Parathyroid adenoma (tissue), 2 donors: Measurements from ENCODE around the gene SETD1B.

Experiments
- H2AFZ ChIP-seq: fragments of 300-600 bp; sonication (generic); one replicate; pipeline ENCODE4 v1.7.0; 2017; ENCODE audit warnings: antibody characterized with exemption, mild to moderate bottlenecking
- H3K27ac ChIP-seq: fragments of 300-600 bp; sonication (generic); one replicate; pipeline ENCODE4 v1.7.0; 2017
- H3K27me3 ChIP-seq: fragments of 300-600 bp; sonication (generic); one replicate; pipeline ENCODE4 v1.7.0; 2017; ENCODE audit warnings: low read length; ENCODE audit not compliant: control insufficient read depth, insufficient read depth
- H3K36me3 ChIP-seq: fragments of 300-600 bp; sonication (generic); one replicate; pipeline ENCODE4 v1.7.0; 2017; ENCODE audit warnings: low read length; ENCODE audit not compliant: control insufficient read depth, insufficient read depth
- H3K4me1 ChIP-seq: fragments of 300-600 bp; sonication (generic); one replicate; pipeline ENCODE4 v1.7.0; 2017; ENCODE audit warnings: control low read depth
- H3K4me2 ChIP-seq: fragments of 300-600 bp; sonication (generic); one replicate; pipeline ENCODE4 v1.7.0; 2017; ENCODE audit warnings: low read length
- H3K4me3 ChIP-seq: fragments of 300-600 bp; sonication (generic); one replicate; pipeline ENCODE4 v1.7.0; 2017; ENCODE audit warnings: low read depth, low read length
- H3K79me2 ChIP-seq: fragments of 300-600 bp; sonication (generic); one replicate; pipeline ENCODE4 v1.7.0; 2017; ENCODE audit warnings: control low read depth
- H3K9ac ChIP-seq: fragments of 300-600 bp; sonication (generic); one replicate; pipeline ENCODE4 v1.7.0; 2017; ENCODE audit warnings: mild to moderate bottlenecking
- H3K9me3 ChIP-seq: fragments of 300-600 bp; sonication (generic); one replicate; pipeline ENCODE4 v1.7.0; 2017; ENCODE audit warnings: low read length; ENCODE audit not compliant: control insufficient read depth
- TF ChIP-seq, protein P1 (sequence below): fragments of 300-600 bp; sonication (generic); IDR thresholded peaks from one replicate; pipeline ENCODE4 v1.7.0; 2017; ENCODE audit warnings: antibody characterized with exemption, mild to moderate bottlenecking
- donor health status: primary hyperparathyroidism.

SETD1B gene

DNA sequence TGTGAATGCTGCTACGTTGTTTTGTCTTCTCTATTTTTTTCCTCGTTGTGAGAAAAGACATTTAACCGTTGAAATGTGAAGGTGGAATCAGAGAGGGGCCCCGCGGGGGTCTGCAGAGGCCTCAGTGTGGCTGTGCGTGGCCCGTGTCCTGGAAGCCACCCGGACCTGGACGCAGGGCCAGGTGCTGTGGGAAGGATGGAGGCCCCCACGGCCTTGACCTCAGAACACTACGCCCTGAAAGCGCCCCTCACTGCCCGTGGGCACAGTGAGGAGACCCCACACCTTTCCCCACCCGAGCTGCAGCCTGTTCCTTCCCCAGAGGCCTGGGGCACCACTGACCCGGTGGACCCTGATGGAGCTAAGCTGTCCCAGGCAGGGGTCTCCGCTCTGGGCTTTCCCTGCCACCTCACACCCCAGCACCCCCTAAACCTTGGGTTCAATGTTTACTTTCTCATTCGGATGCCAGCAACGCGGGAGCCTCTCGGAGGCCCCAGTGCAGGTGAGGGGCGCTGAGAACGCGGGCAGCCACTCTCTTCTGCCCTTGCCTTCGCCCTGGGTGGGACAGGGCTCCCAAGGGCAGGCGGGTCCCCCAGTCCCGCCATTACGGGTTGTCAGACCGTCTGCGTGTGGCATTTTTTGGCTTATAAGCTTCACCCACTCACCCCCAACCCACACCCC is 26.9 kb downstream of the SETD1B start:
- Histone ChIP-seq H3K4me2 (no peak overlapping the region), H3K36me3 (no peaks in the 10 kb centered on the region), H3K27me3 (no peaks in the 10 kb centered on the region), H2AFZ (no peak overlapping the region), H3K4me1 (no peaks in the 10 kb centered on the region), H3K4me3 (no peak overlapping the region), H3K79me2 (peaks cover 2% of the 10 kb centered on the region), H3K9me3 (no peaks in the 10 kb centered on the region), H3K9ac (no peak overlapping the region), H3K27ac (no peak overlapping the region)
- TF ChIP-seq, protein P1, sequence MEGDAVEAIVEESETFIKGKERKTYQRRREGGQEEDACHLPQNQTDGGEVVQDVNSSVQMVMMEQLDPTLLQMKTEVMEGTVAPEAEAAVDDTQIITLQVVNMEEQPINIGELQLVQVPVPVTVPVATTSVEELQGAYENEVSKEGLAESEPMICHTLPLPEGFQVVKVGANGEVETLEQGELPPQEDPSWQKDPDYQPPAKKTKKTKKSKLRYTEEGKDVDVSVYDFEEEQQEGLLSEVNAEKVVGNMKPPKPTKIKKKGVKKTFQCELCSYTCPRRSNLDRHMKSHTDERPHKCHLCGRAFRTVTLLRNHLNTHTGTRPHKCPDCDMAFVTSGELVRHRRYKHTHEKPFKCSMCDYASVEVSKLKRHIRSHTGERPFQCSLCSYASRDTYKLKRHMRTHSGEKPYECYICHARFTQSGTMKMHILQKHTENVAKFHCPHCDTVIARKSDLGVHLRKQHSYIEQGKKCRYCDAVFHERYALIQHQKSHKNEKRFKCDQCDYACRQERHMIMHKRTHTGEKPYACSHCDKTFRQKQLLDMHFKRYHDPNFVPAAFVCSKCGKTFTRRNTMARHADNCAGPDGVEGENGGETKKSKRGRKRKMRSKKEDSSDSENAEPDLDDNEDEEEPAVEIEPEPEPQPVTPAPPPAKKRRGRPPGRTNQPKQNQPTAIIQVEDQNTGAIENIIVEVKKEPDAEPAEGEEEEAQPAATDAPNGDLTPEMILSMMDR = no peak

DNA sequence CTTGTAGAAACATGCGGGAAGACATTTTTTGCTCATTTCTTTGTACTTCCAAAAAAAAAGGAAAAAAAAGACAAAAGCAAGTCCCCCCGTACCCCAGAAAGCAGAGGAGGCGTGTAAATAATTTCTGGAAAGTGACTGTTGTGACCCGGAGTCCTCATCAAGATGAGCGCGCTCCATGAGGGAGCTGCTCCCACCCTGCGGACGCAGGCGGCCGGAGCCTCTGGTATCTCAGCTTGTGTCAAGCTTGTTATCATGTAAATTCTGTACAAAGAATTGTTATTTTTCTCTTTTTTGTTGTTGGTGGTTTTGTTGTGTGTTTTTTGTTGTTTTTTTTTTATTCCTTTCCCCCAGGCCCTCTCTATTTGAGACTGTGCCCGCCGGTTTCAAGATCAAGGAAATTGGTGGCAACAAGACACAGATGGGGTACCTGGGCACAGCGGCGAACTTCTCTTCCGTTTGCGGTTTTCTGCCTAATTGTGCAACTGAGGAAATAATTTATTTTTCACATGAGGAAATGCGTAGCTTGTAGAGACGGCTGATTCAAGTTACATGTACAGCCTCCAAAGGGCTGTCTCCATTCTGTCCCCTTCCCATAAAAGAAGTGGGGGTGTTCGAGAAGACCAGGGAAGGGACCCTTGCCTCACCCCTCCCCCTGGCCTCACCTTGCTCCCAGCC is 27.9 kb downstream of the SETD1B start:
- Histone ChIP-seq H3K27me3 (no peaks in the 10 kb centered on the region), H3K36me3 (no peaks in the 10 kb centered on the region), H3K4me1 (no peaks in the 10 kb centered on the region), H3K79me2 (no peaks in the 10 kb centered on the region), H3K4me3 (no peak overlapping the region), H3K9me3 (no peaks in the 10 kb centered on the region), H3K27ac (no peak overlapping the region), H3K9ac (no peak overlapping the region), H3K4me2 (no peak overlapping the region), H2AFZ (no peak overlapping the region)
- TF ChIP-seq, protein P1 = no peak

DNA sequence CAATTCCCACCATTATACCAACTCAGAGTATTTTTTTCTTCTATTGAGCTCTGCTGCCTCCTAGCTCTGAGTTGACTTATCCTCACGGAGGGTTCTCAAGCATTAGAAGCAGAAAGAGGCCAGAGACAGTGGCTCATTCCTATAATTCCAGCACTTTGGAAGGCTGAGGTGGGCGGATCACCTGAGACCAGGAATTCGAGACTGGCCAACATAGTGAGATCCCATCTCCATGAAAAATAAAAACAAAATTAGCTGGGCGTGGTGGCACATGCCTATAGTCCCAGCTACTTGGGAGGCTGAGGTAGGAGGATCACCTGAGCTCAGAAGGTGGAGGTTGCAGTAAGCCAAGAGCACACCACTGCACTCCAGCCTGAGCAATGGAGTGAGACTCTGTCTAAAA is 33.9 kb downstream of the SETD1B start:
- H3K27me3 ChIP-seq = no peaks in the 10 kb centered on the region
- no peak overlapping the region for H3K27ac ChIP-seq
- H3K36me3 ChIP-seq = no peaks in the 10 kb centered on the region
- H3K79me2 ChIP-seq = no peaks in the 10 kb centered on the region
- TF ChIP-seq, protein P1 = no peak
- H3K4me2 ChIP-seq = no peak overlapping the region
- H2AFZ ChIP-seq = no peak overlapping the region
- no peaks in the 10 kb centered on the region for H3K4me1 ChIP-seq
- H3K4me3 ChIP-seq = no peak overlapping the region
- no peak overlapping the region for H3K9ac ChIP-seq
- H3K9me3 ChIP-seq = no peaks in the 10 kb centered on the region

DNA sequence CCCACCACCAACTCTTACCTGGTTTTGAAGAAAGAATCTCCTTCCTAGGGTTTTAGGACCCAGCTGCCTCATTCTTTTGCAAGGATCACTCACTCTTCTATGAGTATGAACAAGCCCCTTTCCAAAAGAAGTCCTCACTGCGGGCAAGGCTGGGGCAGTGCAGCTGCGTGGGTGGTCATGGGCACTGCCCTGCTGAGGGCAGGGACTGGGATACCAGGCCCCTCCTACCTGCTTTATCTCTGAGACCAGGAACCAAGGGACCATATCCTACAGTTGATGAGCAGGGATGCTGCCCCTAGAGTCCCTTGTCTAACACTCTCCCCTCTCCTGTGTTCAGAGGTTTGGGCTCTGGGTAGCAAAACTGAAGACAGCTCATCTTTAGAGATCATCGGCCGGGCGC is 34.3 kb downstream of the SETD1B start:
- no peaks in the 10 kb centered on the region for H3K9me3 ChIP-seq
- no peaks in the 10 kb centered on the region for H3K4me1 ChIP-seq
- TF ChIP-seq, protein P1 = no peak
- no peaks in the 10 kb centered on the region for H3K36me3 ChIP-seq
- H3K4me2 ChIP-seq = no peak overlapping the region
- H3K9ac ChIP-seq = no peak overlapping the region
- no peaks in the 10 kb centered on the region for H3K79me2 ChIP-seq
- H3K27me3 ChIP-seq = no peaks in the 10 kb centered on the region
- no peak overlapping the region for H2AFZ ChIP-seq
- H3K27ac ChIP-seq = no peak overlapping the region
- no peak overlapping the region for H3K4me3 ChIP-seq
